ENCODE results near the gene ZNF254.
A peak's percentile ranks its signal among the peaks of the same experiment; 100 is the strongest.

DNA sequence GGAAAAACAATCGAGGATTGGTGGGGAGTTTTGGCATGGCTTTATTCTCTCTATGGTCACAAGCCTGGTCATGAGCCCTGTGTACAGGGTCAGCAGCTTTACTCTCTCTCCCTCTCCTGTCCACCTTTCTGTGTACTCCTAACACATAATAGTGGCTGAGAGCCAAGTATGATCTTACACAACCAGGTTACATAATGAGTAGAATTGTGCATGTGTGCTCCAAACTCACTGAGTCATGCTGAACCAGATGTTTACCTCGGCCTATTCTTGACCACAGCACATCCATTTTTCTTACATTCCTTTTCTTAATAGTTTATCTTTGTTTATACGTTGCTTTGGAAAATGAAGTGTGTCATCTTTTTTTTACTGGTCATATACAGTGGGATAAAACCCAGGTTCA, 53.1 kb downstream of the ZNF254 start:
- peak; percentile 42 for TF ChIP-seq RCOR1 (IDR thresholded peaks at IDR 0.05; ENCODE audit: insufficient replicate concordance, low read length)
- TF ChIP-seq, protein P1, sequence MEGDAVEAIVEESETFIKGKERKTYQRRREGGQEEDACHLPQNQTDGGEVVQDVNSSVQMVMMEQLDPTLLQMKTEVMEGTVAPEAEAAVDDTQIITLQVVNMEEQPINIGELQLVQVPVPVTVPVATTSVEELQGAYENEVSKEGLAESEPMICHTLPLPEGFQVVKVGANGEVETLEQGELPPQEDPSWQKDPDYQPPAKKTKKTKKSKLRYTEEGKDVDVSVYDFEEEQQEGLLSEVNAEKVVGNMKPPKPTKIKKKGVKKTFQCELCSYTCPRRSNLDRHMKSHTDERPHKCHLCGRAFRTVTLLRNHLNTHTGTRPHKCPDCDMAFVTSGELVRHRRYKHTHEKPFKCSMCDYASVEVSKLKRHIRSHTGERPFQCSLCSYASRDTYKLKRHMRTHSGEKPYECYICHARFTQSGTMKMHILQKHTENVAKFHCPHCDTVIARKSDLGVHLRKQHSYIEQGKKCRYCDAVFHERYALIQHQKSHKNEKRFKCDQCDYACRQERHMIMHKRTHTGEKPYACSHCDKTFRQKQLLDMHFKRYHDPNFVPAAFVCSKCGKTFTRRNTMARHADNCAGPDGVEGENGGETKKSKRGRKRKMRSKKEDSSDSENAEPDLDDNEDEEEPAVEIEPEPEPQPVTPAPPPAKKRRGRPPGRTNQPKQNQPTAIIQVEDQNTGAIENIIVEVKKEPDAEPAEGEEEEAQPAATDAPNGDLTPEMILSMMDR (conservative IDR thresholded peaks at IDR 0.05; ENCODE audit: low read depth, low read length): no peak
- TF ChIP-seq MAFK (IDR thresholded peaks at IDR 0.05; ENCODE audit: low read depth, low read length): no peak
- no peak for TF ChIP-seq POLR2A (IDR thresholded peaks at IDR 0.05; ENCODE audit: low read depth, low read length)
- TF ChIP-seq MAZ (IDR thresholded peaks at IDR 0.05; ENCODE audit: borderline replicate concordance, low read depth, low read length): no peak
- TF ChIP-seq RAD21 (IDR thresholded peaks at IDR 0.05; ENCODE audit: low read length): no peak
- TF ChIP-seq BHLHE40 (IDR thresholded peaks at IDR 0.05; ENCODE audit: low read depth, low read length): peak; percentile 59
- TF ChIP-seq CEBPB (IDR thresholded peaks at IDR 0.05; ENCODE audit: low read depth, low read length): peak; percentile 90
- TF ChIP-seq RFX5 (IDR thresholded peaks at IDR 0.05; ENCODE audit: low read depth, low read length): peak; percentile 36; the same call in 1 of the 2 replicates
- TF ChIP-seq, protein P2, sequence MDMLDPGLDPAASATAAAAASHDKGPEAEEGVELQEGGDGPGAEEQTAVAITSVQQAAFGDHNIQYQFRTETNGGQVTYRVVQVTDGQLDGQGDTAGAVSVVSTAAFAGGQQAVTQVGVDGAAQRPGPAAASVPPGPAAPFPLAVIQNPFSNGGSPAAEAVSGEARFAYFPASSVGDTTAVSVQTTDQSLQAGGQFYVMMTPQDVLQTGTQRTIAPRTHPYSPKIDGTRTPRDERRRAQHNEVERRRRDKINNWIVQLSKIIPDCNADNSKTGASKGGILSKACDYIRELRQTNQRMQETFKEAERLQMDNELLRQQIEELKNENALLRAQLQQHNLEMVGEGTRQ (IDR thresholded peaks at IDR 0.05; ENCODE audit: low read depth, low read length): no peak
- TF ChIP-seq, protein P3, sequence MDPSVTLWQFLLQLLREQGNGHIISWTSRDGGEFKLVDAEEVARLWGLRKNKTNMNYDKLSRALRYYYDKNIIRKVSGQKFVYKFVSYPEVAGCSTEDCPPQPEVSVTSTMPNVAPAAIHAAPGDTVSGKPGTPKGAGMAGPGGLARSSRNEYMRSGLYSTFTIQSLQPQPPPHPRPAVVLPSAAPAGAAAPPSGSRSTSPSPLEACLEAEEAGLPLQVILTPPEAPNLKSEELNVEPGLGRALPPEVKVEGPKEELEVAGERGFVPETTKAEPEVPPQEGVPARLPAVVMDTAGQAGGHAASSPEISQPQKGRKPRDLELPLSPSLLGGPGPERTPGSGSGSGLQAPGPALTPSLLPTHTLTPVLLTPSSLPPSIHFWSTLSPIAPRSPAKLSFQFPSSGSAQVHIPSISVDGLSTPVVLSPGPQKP (IDR thresholded peaks at IDR 0.05; ENCODE audit: borderline replicate concordance, low read depth, low read length): no peak
- TF ChIP-seq CHD1 (IDR thresholded peaks at IDR 0.05; ENCODE audit: low read depth, low read length): no peak
- peak; percentile 59; the same call in 1 of the 2 replicates for TF ChIP-seq FOS (IDR thresholded peaks at IDR 0.05; ENCODE audit: low read depth, low read length)
- TF ChIP-seq SMC3 (IDR thresholded peaks at IDR 0.05; ENCODE audit: low read depth, low read length): no peak

Measured in IMR-90 (cell line).